ENCODE results near the gene GPR31.

DNA sequence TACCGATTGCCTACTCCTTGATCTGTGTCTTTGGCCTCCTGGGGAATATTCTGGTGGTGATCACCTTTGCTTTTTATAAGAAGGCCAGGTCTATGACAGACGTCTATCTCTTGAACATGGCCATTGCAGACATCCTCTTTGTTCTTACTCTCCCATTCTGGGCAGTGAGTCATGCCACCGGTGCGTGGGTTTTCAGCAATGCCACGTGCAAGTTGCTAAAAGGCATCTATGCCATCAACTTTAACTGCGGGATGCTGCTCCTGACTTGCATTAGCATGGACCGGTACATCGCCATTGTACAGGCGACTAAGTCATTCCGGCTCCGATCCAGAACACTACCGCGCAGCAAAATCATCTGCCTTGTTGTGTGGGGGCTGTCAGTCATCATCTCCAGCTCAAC is 21.4 kb downstream of the GPR31 start:
- TF ChIP-seq, protein P1, sequence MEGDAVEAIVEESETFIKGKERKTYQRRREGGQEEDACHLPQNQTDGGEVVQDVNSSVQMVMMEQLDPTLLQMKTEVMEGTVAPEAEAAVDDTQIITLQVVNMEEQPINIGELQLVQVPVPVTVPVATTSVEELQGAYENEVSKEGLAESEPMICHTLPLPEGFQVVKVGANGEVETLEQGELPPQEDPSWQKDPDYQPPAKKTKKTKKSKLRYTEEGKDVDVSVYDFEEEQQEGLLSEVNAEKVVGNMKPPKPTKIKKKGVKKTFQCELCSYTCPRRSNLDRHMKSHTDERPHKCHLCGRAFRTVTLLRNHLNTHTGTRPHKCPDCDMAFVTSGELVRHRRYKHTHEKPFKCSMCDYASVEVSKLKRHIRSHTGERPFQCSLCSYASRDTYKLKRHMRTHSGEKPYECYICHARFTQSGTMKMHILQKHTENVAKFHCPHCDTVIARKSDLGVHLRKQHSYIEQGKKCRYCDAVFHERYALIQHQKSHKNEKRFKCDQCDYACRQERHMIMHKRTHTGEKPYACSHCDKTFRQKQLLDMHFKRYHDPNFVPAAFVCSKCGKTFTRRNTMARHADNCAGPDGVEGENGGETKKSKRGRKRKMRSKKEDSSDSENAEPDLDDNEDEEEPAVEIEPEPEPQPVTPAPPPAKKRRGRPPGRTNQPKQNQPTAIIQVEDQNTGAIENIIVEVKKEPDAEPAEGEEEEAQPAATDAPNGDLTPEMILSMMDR (IDR thresholded peaks at IDR 0.05): no peak
- TF ChIP-seq POLR2A (IDR thresholded peaks at IDR 0.05) (no peak), POLR2AphosphoS5 (IDR thresholded peaks at IDR 0.05) (no peak), EP300 (IDR thresholded peaks at IDR 0.05) (no peak)

Data from sigmoid colon (tissue), 4 donors.